Transverse colon (tissue), 4 donors: ENCODE data around the gene COLEC12. TPM values are rescaled to one million over a fixed set of nuclear protein-coding genes. Genes with fewer than 3 reads are reported as not detected.
"Not testable (repeated sequence)": the region's sequence is repeated elsewhere in the genome, so short reads cannot be mapped to it uniquely, and the experiment has no call there.

Experiments used
- DNase-seq: peaks from one replicate; pipeline ENCODE4 v3.0.0-alpha.2; 2019
- H3K27ac ChIP-seq, 4 donors: fragments of 200-600 bp; sonication (generic); 2 replicates each; pipeline ENCODE4 v1.5.1; 2016 to 2018; ENCODE audit warnings: inconsistent platforms in 4 of 4
- H3K27me3 ChIP-seq: fragments of 200-600 bp; sonication (generic); 2 replicates; pipeline ENCODE4 v1.5.1; 2017; ENCODE audit warnings: inconsistent platforms
- H3K36me3 ChIP-seq, 4 donors: fragments of 200-600 bp; sonication (generic); 2 replicates each; pipeline ENCODE4 v1.5.1; 2017 to 2019; ENCODE audit warnings: inconsistent platforms in 4 of 4
- H3K4me1 ChIP-seq, 4 donors: fragments of 200-600 bp; sonication (generic); 2 replicates each; pipeline ENCODE4 v1.5.1; 2017 to 2020; ENCODE audit warnings: inconsistent platforms in 4 of 4
- H3K4me3 ChIP-seq, 4 donors: fragments of 200-600 bp; sonication (generic); 1 replicate in 1 of 4; 2 replicates in 3 of 4; pipeline versions ENCODE4 v1.5.1 to v1.6.1; 2017 to 2019; ENCODE audit warnings: inconsistent platforms in 4 of 4
- H3K9me3 ChIP-seq, 2 donors: fragments of 200-600 bp; sonication (generic); 2 replicates each; pipeline ENCODE4 v1.5.1; 2017 to 2019; ENCODE audit warnings: inconsistent platforms in 2 of 2
- CTCF ChIP-seq, 5 experiments: fragments of 200-600 bp in 3 of 5; fragments of 450-650 bp in 2 of 5; sonication (generic) in 3 of 5; IDR thresholded peaks; 1 replicate in 2 of 5; 2 replicates in 3 of 5; pipeline ENCODE4 v1.5.1; 2016 to 2017; ENCODE audit warnings: antibody characterized with exemption in 5 of 5, inconsistent platforms in 3 of 5, mild to moderate bottlenecking in 2 of 5, moderate library complexity in 1 of 5
- EP300 ChIP-seq: sonication (generic); formaldehyde crosslinking; IDR thresholded peaks from one replicate; pipeline ENCODE4 v1.6.1; 2017; ENCODE audit warnings: antibody characterized with exemption, low read depth
- POLR2A ChIP-seq: fragments of 450-650 bp; IDR thresholded peaks from one replicate; pipeline ENCODE4 v1.6.1; 2016; ENCODE audit warnings: antibody characterized with exemption, mild to moderate bottlenecking, moderate library complexity
- POLR2AphosphoS5 ChIP-seq, 3 donors: sonication (generic); formaldehyde crosslinking; IDR thresholded peaks; one replicate each; pipeline ENCODE4 v1.6.1; 2016; ENCODE audit warnings: antibody characterized with exemption in 3 of 3
- WGBS, 2 donors: methylation state at CpG; one replicate each; pipeline ENCODE4 v1.1.5; 2018; ENCODE audit warnings: low coverage in 1 of 2; 5-methylcytosine and 5-hydroxymethylcytosine counted together
- in situ Hi-C, 4 donors: fragments of 200-750 bp; cut with MboI; loops; one replicate each; pipeline versions ENCODE4 v1.15.0 to v1.15.1; 2017; ENCODE audit warnings: low sequenced_read_pairs in 3 of 4, low pct_ligation_motif_present in 1 of 4, low pct_unique_long_range_greater_than_20kb in 1 of 4
- intact Hi-C: fragments of 100-400 bp; cut with DNase I; formaldehyde crosslinking; loops from one replicate; pipeline ENCODE4 v1.15.1; 2023; ENCODE audit warnings: low total_unique reads
- total RNA-seq, 4 donors: library from RNA; depleted of rRNA; stranded (reverse); fragments of >200 nt; gene quantifications; one replicate each; pipeline ENCODE4 v1.1.0, GENCODE V29; 2016

COLEC12 gene
- total RNA-seq, 4 donors from 2014 or later, result 1.4 to 7.8 (median 2.8) TPM

- H3K4me3 ChIP-seq, result no peak overlapping the region
- no peak overlapping the region for H3K27ac ChIP-seq
- 62 to 82% methylated on average over 4 of the region's 4 CpGs for WGBS, 2 donors
- no peaks in the 10 kb centered on the region for H3K27me3 ChIP-seq
- no peak for TF ChIP-seq EP300
- no peak for TF ChIP-seq CTCF (IDR thresholded peaks at IDR 0.05)
- TF ChIP-seq POLR2A, result no peak
- no peak for TF ChIP-seq POLR2AphosphoS5 (IDR thresholded peaks at IDR 0.05)
- intact Hi-C loops (no loop called here), in situ Hi-C loops (loop anchor here in 1 of 4 donors (10.0 kb wide), 1 partner anchor 321 kb away; no protein-coding TSS in a partner anchor)
- no peak for DNase-seq
- H3K4me1 ChIP-seq, result no peaks in the 10 kb centered on the region
- H3K9me3 ChIP-seq, result no peaks in the 10 kb centered on the region
- no peaks in the 10 kb centered on the region for H3K36me3 ChIP-seq
Observed at GRCh38 chr18:293536-293935, 207.0 kb downstream of the COLEC12 start.

GRCh38 chr18:292271-292670 is 208.2 kb downstream of the COLEC12 start:
- Histone ChIP-seq H3K4me3 (no peak overlapping the region), H3K36me3 (no peaks in the 10 kb centered on the region), H3K9me3 (no peaks in the 10 kb centered on the region), H3K27me3 (no peaks in the 10 kb centered on the region), H3K27ac (no peak overlapping the region), H3K4me1 (no peaks in the 10 kb centered on the region)
- in situ Hi-C loops (loop anchor here in 1 of 4 donors (10.0 kb wide), 1 partner anchor 323 kb away; no protein-coding TSS in a partner anchor), intact Hi-C loops (no loop called here)
- TF ChIP-seq POLR2AphosphoS5 (IDR thresholded peaks at IDR 0.05) (no peak), CTCF (IDR thresholded peaks at IDR 0.05) (no peak), EP300 (no peak), POLR2A (no peak)
- DNase-seq, result no peak
- 55 to 58% methylated on average over 3 of the region's 3 CpGs for WGBS, 2 donors

GRCh38 chr18:289970-290369 is 210.5 kb downstream of the COLEC12 start:
- intact Hi-C loops, H3K4me3 ChIP-seq, H3K27ac ChIP-seq, H3K36me3 ChIP-seq, H3K4me1 ChIP-seq, H3K27me3 ChIP-seq, H3K9me3 ChIP-seq, DNase-seq: not testable (repeated sequence)
- in situ Hi-C loops, result loop anchor here in 2 of 4 donors (5.0 to 10.0 kb wide), 2 partner anchors 322 to 325 kb away; no protein-coding TSS in a partner anchor
- 58 to 65% methylated on average over 4 of the region's 4 CpGs for WGBS, 2 donors

GRCh38 chr18:289026-289425 is 211.5 kb downstream of the COLEC12 start:
- in situ Hi-C loops (loop anchor here in 1 of 4 donors (5.0 kb wide), 1 partner anchor 323 kb away; no protein-coding TSS in a partner anchor), intact Hi-C loops (no loop called here)
- no peaks in the 10 kb centered on the region for H3K36me3 ChIP-seq
- H3K4me1 ChIP-seq, result no peaks in the 10 kb centered on the region
- H3K9me3 ChIP-seq, result no peaks in the 10 kb centered on the region
- WGBS, 2 donors, result 25 to 33% methylated on average over 1 of the region's 1 CpG
- H3K4me3 ChIP-seq, result no peak overlapping the region
- TF ChIP-seq POLR2A (no peak), POLR2AphosphoS5 (IDR thresholded peaks at IDR 0.05) (no peak), CTCF (IDR thresholded peaks at IDR 0.05) (no peak), EP300 (no peak)
- no peak for DNase-seq
- no peaks in the 10 kb centered on the region for H3K27me3 ChIP-seq
- no peak overlapping the region for H3K27ac ChIP-seq
